Stomach (tissue), 4 donors: Measurements from ENCODE around the gene UBXN7.

Experiments
- EP300 ChIP-seq: sonication (generic); formaldehyde crosslinking; IDR thresholded peaks from one replicate; pipeline ENCODE4 v1.6.1; 2017; ENCODE audit warnings: antibody characterized with exemption
- POLR2A ChIP-seq, 4 donors: fragments of 450-650 bp; IDR thresholded peaks; one replicate each; pipeline ENCODE4 v1.6.1; 2016; ENCODE audit warnings: antibody characterized with exemption in 4 of 4, control low read depth in 2 of 4, mild to moderate bottlenecking in 1 of 4, moderate library complexity in 1 of 4
- TF ChIP-seq, protein P1 (sequence below), 7 experiments: fragments of 450-650 bp in 4 of 7; fragments of 200-600 bp in 3 of 7; sonication (generic) in 3 of 7; IDR thresholded peaks; one replicate each; pipeline ENCODE4 v1.5.1; 2016 to 2019; ENCODE audit warnings: antibody characterized with exemption in 7 of 7, control low read depth in 2 of 7, mild to moderate bottlenecking in 1 of 7

GRCh38 chr3:196463804-196464203 is 31.6 kb upstream of the UBXN7 start:
- TF ChIP-seq, protein P1, sequence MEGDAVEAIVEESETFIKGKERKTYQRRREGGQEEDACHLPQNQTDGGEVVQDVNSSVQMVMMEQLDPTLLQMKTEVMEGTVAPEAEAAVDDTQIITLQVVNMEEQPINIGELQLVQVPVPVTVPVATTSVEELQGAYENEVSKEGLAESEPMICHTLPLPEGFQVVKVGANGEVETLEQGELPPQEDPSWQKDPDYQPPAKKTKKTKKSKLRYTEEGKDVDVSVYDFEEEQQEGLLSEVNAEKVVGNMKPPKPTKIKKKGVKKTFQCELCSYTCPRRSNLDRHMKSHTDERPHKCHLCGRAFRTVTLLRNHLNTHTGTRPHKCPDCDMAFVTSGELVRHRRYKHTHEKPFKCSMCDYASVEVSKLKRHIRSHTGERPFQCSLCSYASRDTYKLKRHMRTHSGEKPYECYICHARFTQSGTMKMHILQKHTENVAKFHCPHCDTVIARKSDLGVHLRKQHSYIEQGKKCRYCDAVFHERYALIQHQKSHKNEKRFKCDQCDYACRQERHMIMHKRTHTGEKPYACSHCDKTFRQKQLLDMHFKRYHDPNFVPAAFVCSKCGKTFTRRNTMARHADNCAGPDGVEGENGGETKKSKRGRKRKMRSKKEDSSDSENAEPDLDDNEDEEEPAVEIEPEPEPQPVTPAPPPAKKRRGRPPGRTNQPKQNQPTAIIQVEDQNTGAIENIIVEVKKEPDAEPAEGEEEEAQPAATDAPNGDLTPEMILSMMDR (IDR thresholded peaks at IDR 0.05) = no peak
- TF ChIP-seq POLR2A (IDR thresholded peaks at IDR 0.05) (no peak), EP300 (no peak)
